ENCODE results near the gene ASTN1.

Gene ASTN1

DNA sequence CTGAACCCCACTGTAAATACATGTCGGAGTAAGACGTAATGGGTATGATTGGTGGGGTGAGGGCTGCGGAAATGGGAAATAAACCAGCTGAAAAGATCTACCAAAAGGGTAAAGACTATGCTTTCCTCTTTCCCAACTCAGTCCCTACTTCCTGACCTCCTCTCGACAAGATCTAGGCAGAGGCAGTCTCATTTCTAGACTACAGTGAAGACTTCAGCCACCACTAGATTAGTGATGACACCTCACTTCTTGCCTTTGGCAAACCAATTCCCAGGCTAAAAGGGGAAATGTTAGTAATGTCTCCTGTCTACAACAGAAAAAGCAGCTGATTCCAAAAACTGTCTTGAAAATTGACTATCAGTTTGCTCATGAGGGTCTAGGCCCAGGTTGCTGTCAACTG lies 219.9 kb downstream of the ASTN1 start:
- Histone ChIP-seq H3K27me3 (ENCODE audit: insufficient read depth, low read length) (no peaks in the 10 kb centered on the region), H3K4me1 (ENCODE audit: insufficient read depth, low read length) (no peaks in the 10 kb centered on the region), H3K36me3 (ENCODE audit: insufficient read depth, low read length) (no peaks in the 10 kb centered on the region), H3K27ac (ENCODE audit: low read depth, low read length) (no peak overlapping the region), H3K4me3 (ENCODE audit: low read length) (no peak overlapping the region), H3K9ac (ENCODE audit: low read depth, low read length) (no peak overlapping the region), H3K9me3 (ENCODE audit: insufficient read depth, low read depth, low read length) (0 out of 2 replicates have a peak, but pooled peaks cover 4% of the 10 kb centered on the region)
- 95% methylated on average over 2 of the region's 4 CpGs for WGBS

DNA sequence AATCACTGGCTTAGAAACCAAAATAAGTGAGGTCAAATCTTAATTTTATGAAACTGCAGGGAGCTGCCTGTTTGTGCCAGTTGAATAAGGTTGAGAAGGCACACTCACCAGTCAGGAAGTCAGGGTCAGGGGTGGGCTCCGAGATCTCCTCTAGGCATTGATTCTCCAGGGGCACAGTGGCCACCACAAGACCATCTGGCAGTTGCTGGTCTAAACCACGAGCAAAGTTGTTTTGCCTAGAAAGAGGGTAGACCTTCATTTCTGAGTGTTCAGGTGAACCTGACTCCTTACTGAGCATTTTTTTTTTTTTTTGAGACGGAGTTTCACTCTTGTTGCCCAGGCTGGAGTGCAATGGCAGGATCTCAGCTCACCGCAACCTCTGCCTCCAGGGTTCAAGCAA lies 220.7 kb downstream of the ASTN1 start:
- H3K9ac ChIP-seq (ENCODE audit: low read depth, low read length): no peak overlapping the region
- no peaks in the 10 kb centered on the region for H3K4me1 ChIP-seq (ENCODE audit: insufficient read depth, low read length)
- no peak overlapping the region for H3K4me3 ChIP-seq (ENCODE audit: low read length)
- H3K27ac ChIP-seq (ENCODE audit: low read depth, low read length): no peak overlapping the region
- H3K36me3 ChIP-seq (ENCODE audit: insufficient read depth, low read length): no peaks in the 10 kb centered on the region
- H3K27me3 ChIP-seq (ENCODE audit: insufficient read depth, low read length): no peaks in the 10 kb centered on the region
- H3K9me3 ChIP-seq (ENCODE audit: insufficient read depth, low read depth, low read length): 0 out of 2 replicates have a peak, but pooled peaks cover 4% of the 10 kb centered on the region
- WGBS: 92% methylated on average over 4 of the region's 4 CpGs

DNA sequence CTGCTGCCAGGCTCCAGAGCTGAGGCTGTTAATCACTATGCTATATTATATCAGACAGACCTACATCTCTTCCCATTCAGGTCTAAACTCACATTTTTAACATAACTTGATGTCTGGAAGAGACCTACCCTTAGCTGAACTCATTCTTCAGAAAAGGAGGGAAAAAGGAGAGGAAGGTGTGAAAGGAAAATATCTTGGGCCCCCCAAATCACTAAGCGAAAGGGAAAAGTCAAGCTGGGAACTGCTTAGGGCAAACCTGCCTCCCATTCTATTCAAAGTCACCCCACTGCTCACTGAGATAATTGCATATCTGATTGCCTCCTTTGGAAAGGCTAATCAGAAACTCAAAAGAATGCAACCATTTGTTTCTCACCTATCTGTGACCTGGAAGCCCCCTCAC lies 222.2 kb downstream of the ASTN1 start:
- Histone ChIP-seq H3K27me3 (ENCODE audit: insufficient read depth, low read length) (no peaks in the 10 kb centered on the region), H3K4me3 (ENCODE audit: low read length) (no peak overlapping the region), H3K4me1 (ENCODE audit: insufficient read depth, low read length) (no peaks in the 10 kb centered on the region), H3K9ac (ENCODE audit: low read depth, low read length) (no peak overlapping the region), H3K36me3 (ENCODE audit: insufficient read depth, low read length) (no peaks in the 10 kb centered on the region), H3K9me3 (ENCODE audit: insufficient read depth, low read depth, low read length) (0 out of 2 replicates have a peak, but pooled peaks cover 4% of the 10 kb centered on the region), H3K27ac (ENCODE audit: low read depth, low read length) (no peak overlapping the region)
- 60% methylated on average over 1 of the region's 1 CpG for WGBS

DNA sequence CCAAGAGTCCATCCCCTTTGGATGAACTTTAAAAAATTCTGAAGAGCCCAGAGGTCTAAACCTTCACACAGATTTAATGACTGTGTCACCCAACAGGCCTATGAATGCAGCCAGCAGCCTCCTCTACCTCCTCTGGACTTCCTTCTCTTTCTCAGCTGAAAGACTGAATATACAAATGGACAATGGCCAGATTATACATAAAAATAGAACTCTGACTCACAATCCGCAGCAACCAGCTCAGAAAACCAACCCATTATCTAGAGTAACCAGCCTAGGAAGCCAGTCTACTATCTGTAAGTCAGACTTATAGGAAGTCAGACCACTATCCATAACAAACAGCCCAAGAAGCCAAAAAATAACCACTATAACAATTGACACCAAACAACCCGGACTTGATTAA lies 224.5 kb downstream of the ASTN1 start:
- Histone ChIP-seq H3K36me3 (ENCODE audit: insufficient read depth, low read length) (no peaks in the 10 kb centered on the region), H3K9me3 (ENCODE audit: insufficient read depth, low read depth, low read length) (0 out of 2 replicates have a peak, but pooled peaks cover 4% of the 10 kb centered on the region), H3K4me1 (ENCODE audit: insufficient read depth, low read length) (no peaks in the 10 kb centered on the region), H3K9ac (ENCODE audit: low read depth, low read length) (no peak overlapping the region), H3K27me3 (ENCODE audit: insufficient read depth, low read length) (no peaks in the 10 kb centered on the region), H3K27ac (ENCODE audit: low read depth, low read length) (no peak overlapping the region), H3K4me3 (ENCODE audit: low read length) (no peak overlapping the region)
- 94% methylated on average over 2 of the region's 2 CpGs for whole genome bisulfite sequencing

DNA sequence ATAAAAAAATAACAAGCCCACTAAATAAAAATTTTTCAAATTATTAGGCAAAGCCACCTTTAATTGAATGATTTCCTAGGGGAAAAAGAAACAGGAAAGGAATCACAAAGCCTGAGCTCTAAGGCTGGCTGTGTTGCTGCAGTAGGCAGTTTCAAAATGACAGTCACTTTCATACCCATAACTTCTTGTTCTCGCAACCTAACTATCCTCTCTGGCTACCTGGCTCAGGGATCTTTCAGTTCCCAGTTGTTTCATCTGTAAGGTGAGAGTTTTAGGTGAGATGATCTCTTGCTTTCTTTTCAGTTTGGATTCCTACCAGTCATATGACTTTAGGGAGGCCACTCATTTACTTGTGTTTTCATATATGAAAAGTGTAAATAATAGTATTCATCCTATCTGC lies 226.1 kb downstream of the ASTN1 start:
- H3K9me3 ChIP-seq (ENCODE audit: insufficient read depth, low read depth, low read length): 0 out of 2 replicates have a peak, but pooled peaks cover 4% of the 10 kb centered on the region
- no peaks in the 10 kb centered on the region for H3K4me1 ChIP-seq (ENCODE audit: insufficient read depth, low read length)
- WGBS: no CpG with 5 or more reads among the region's 1 CpG

DNA sequence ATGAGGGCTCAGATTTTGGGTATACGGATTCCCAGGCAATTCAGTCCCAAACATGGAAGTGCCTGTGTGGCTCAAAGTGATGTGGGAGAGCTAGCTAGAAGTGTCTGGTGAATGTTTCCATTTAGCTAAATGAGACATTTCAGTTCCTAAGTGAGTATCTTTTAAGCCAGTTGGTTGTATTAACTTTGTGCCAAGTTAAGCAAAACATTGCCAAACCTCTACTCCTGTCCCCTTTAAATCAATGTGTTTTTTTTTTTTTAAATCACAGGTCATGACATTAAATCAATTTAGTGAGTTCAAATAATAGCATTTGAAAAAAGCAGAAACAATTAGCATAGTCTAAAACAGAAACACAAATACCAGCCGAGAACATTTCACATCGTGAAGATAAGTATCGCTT lies 230.1 kb downstream of the ASTN1 start:
- Histone ChIP-seq H3K9me3 (ENCODE audit: insufficient read depth, low read depth, low read length) (no peaks in the 10 kb centered on the region), H3K27ac (ENCODE audit: low read depth, low read length) (no peak overlapping the region), H3K4me3 (ENCODE audit: low read length) (no peak overlapping the region), H3K36me3 (ENCODE audit: insufficient read depth, low read length) (no peaks in the 10 kb centered on the region), H3K9ac (ENCODE audit: low read depth, low read length) (no peak overlapping the region), H3K4me1 (ENCODE audit: insufficient read depth, low read length) (no peaks in the 10 kb centered on the region), H3K27me3 (ENCODE audit: insufficient read depth, low read length) (no peaks in the 10 kb centered on the region)
- 97% methylated on average over 4 of the region's 4 CpGs for WGBS

More for the DNA sequence above, 226.1 kb downstream of the ASTN1 start:
- H3K36me3 ChIP-seq (ENCODE audit: insufficient read depth, low read length): no peaks in the 10 kb centered on the region
- no peaks in the 10 kb centered on the region for H3K27me3 ChIP-seq (ENCODE audit: insufficient read depth, low read length)
- H3K27ac ChIP-seq (ENCODE audit: low read depth, low read length): no peak overlapping the region
- no peak overlapping the region for H3K9ac ChIP-seq (ENCODE audit: low read depth, low read length)
- no peak overlapping the region for H3K4me3 ChIP-seq (ENCODE audit: low read length)

DNA sequence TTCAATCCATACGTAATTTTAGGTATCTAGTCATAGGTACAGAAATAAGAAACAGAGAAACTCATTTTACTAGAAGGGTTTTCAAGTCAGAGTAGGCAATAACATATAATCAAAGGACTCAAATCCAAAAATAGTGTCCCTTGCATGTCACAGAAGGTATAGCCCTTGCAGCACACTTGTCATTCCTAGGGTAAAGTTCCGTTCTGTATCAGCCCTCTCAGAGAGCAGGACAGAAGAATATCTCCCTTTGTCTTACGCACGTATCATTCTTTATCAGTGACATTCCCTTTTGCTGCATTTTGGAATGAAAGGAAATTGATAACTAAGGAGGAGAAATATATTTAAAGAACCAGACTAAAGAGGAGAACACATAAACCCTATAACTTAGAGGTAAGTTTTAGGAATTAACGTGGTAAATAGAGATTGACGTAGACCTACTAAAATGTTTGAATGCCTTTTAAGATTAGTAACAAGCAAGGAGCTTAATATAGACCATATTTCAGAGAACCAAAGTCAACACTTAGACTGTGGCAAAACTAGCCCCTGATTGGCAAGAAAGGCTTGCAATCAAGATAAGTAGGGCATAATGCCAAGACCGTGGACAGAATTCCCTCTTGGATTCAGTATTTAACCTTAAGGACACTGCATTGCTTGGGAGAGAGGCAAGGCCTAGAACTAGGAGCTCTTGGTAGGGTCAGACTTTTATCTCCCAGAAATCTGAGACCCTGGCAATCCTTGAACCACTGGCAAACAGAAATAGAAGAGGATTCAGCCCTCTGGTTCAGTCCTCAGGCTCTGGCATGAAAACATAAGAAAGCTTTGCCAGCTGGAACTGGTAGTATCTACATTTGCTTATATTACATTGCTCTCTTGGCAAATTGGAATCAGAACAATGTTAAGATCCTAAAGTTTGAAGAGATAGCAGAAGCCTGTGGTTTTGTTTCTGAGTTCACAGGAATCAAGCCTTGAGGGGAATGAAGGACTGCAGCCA lies 232.1 kb downstream of the ASTN1 start:
- H3K36me3 ChIP-seq (ENCODE audit: insufficient read depth, low read length): no peaks in the 10 kb centered on the region
- H3K27me3 ChIP-seq (ENCODE audit: insufficient read depth, low read length): no peaks in the 10 kb centered on the region
- H3K4me3 ChIP-seq (ENCODE audit: low read length): no peak overlapping the region
- WGBS: 94% methylated on average over 5 of the region's 7 CpGs
- no peaks in the 10 kb centered on the region for H3K9me3 ChIP-seq (ENCODE audit: insufficient read depth, low read depth, low read length)
- no peak overlapping the region for H3K27ac ChIP-seq (ENCODE audit: low read depth, low read length)
- H3K4me1 ChIP-seq (ENCODE audit: insufficient read depth, low read length): no peaks in the 10 kb centered on the region
- H3K9ac ChIP-seq (ENCODE audit: low read depth, low read length): no peak overlapping the region

DNA sequence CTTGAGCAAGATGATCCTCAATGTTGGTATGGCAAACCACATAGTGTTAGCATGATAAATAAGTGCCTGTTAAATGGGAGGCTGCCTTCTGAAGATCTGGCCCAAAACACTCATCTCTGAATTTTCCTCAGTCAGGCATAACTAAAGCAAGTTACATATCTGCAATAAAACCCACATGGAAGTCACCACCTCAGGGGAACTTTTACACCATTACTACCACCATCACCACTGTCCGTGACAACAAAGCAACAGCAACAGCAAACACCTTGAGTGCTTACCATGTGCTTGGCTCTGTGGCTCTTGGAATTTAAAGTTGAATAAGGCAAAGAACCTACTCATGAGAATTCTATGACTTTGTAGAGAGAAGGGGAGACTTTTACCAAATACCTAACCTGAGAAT lies 233.0 kb downstream of the ASTN1 start:
- Histone ChIP-seq H3K4me3 (ENCODE audit: low read length) (no peak overlapping the region), H3K9ac (ENCODE audit: low read depth, low read length) (no peak overlapping the region), H3K9me3 (ENCODE audit: insufficient read depth, low read depth, low read length) (no peaks in the 10 kb centered on the region), H3K36me3 (ENCODE audit: insufficient read depth, low read length) (no peaks in the 10 kb centered on the region), H3K27me3 (ENCODE audit: insufficient read depth, low read length) (no peaks in the 10 kb centered on the region), H3K4me1 (ENCODE audit: insufficient read depth, low read length) (no peaks in the 10 kb centered on the region), H3K27ac (ENCODE audit: low read depth, low read length) (no peak overlapping the region)
- WGBS: 100% methylated on average over 1 of the region's 1 CpG

DNA sequence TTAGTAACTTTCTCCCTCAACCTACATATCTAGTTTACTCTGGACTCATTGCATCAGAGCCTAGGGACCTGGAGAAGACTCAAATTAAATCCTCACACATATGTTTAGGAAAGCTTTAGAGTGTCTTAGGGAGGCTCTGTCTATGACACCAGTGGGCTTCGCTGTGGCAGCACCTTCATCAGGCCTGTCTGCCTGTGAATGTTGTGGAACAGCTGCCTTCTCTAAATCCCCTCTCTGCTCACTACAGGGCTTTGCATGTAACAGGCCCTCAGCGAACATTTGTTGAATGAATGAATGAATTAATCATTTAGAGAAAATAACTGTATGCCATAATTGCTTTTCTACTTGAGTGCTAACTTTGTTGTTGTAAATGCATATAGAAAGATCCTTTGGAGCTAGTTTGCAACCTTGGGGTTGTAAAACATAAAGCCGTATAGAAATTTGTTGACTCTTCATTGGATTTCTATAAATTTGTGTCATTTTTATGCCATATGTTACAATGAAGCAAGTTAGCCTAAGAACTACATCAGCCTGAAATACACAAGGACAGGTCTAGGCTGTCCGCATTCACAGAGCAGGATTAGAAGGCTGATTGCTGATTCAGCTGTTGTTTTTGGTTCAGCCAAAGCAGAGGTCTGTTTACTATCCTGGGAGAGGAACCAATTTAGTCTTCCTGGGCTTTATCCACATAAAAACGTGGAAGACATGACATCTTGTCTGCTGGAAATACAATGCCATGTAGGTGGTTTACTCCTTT lies 238.0 kb downstream of the ASTN1 start:
- Histone ChIP-seq H3K4me1 (ENCODE audit: insufficient read depth, low read length) (peaks cover 4% of the 10 kb centered on the region; the same call in 1 of the 2 replicates), H3K27me3 (ENCODE audit: insufficient read depth, low read length) (no peaks in the 10 kb centered on the region), H3K27ac (ENCODE audit: low read depth, low read length) (no peak overlapping the region), H3K36me3 (ENCODE audit: insufficient read depth, low read length) (no peaks in the 10 kb centered on the region), H3K9ac (ENCODE audit: low read depth, low read length) (no peak overlapping the region), H3K9me3 (ENCODE audit: insufficient read depth, low read depth, low read length) (no peaks in the 10 kb centered on the region), H3K4me3 (ENCODE audit: low read length) (no peak overlapping the region)
- WGBS: 89% methylated on average over 4 of the region's 5 CpGs

DNA sequence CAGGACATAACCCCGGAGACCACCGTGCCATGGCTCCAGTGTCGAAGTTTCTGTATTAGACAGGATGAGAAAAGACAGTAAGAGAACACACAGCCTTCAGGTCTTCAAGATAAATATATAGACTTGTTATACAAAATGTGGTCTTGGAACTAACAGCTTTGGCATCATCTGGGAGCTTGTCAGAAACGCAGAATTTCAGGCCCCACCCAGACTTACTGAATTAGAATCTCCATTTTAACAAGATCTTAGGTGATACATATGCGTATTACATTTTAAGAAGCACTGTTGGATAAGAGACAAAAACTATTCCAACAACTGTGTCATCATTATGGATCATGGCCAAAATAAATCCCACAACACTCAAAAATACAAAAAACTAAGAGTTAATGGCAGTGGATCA lies 239.3 kb downstream of the ASTN1 start:
- H3K27me3 ChIP-seq (ENCODE audit: insufficient read depth, low read length): no peaks in the 10 kb centered on the region
- peaks cover 7% of the 10 kb centered on the region; the same call in 1 of the 2 replicates for H3K4me1 ChIP-seq (ENCODE audit: insufficient read depth, low read length)
- WGBS: 96% methylated on average over 5 of the region's 5 CpGs

DNA sequence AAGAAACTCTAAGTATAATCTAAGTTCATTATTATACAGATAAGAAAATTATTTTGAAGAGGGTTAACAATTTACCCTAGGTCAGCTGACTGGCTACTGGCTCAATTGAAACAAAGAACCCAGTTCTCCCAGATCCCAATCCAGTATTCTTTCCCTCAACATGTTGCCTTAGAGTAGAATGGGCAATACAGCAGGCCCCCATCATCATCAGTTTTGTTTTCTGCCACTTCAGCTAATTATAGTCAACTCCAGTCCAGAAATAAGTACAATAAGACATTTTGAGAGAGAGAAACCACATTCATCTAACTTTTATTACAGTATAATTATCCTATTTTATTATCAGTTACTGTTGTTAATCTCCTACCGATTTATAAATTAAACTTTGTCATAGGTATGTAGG lies 241.2 kb downstream of the ASTN1 start:
- no peaks in the 10 kb centered on the region for H3K27me3 ChIP-seq (ENCODE audit: insufficient read depth, low read length)
- H3K36me3 ChIP-seq (ENCODE audit: insufficient read depth, low read length): no peaks in the 10 kb centered on the region
- H3K4me1 ChIP-seq (ENCODE audit: insufficient read depth, low read length): peaks cover 7% of the 10 kb centered on the region
- no CpG with 5 or more reads among the region's 1 CpG for WGBS
- H3K9ac ChIP-seq (ENCODE audit: low read depth, low read length): no peak overlapping the region
- no peak overlapping the region for H3K27ac ChIP-seq (ENCODE audit: low read depth, low read length)
- H3K9me3 ChIP-seq (ENCODE audit: insufficient read depth, low read depth, low read length): no peaks in the 10 kb centered on the region
- H3K4me3 ChIP-seq (ENCODE audit: low read length): no peak overlapping the region

More for the DNA sequence above, 239.3 kb downstream of the ASTN1 start:
- Histone ChIP-seq H3K36me3 (ENCODE audit: insufficient read depth, low read length) (no peaks in the 10 kb centered on the region), H3K9me3 (ENCODE audit: insufficient read depth, low read depth, low read length) (no peaks in the 10 kb centered on the region), H3K27ac (ENCODE audit: low read depth, low read length) (no peak overlapping the region), H3K9ac (ENCODE audit: low read depth, low read length) (no peak overlapping the region), H3K4me3 (ENCODE audit: low read length) (no peak overlapping the region)

Measured in HUES64 (cell line).